BLaER1 treated with 17β-estradiol and CSF1 and Interleukin-3, amounts not matched to agents 10 nM and 100 nM (cell line): Measurements from ENCODE around the gene UROS.

Experiments used
- H3K27ac ChIP-seq, 11 experiments: shearing (Covaris generic); formaldehyde crosslinking; 2 replicates each; pipeline ENCODE4 v1.8.1; 2022
- H3K27me3 ChIP-seq, 11 experiments: shearing (Covaris generic); formaldehyde crosslinking; 2 replicates each; pipeline ENCODE4 v1.8.1; 2022
- H3K36me3 ChIP-seq, 11 experiments: shearing (Covaris generic); formaldehyde crosslinking; 2 replicates each; pipeline ENCODE4 v1.8.1; 2022
- H3K4me1 ChIP-seq, 10 experiments: shearing (Covaris generic); formaldehyde crosslinking; 2 replicates each; pipeline ENCODE4 v1.8.1; 2022
- H3K4me2 ChIP-seq, 11 experiments: shearing (Covaris generic); formaldehyde crosslinking; 2 replicates each; pipeline ENCODE4 v1.8.1; 2022
- H3K4me3 ChIP-seq, 10 experiments: shearing (Covaris generic); formaldehyde crosslinking; 2 replicates each; pipeline ENCODE4 v1.8.1; 2022
- H3K9ac ChIP-seq, 11 experiments: shearing (Covaris generic); formaldehyde crosslinking; 2 replicates each; pipeline ENCODE4 v1.8.1; 2022
- H3K9me3 ChIP-seq, 11 experiments: shearing (Covaris generic); formaldehyde crosslinking; replicated peaks in 1 of 11; 2 replicates each; pipeline ENCODE4 v1.8.1; 2022
- H4K20me1 ChIP-seq, 11 experiments: shearing (Covaris generic); formaldehyde crosslinking; 2 replicates each; pipeline ENCODE4 v1.8.1; 2022
- Cebpa-rat ChIP-seq, 11 experiments: shearing (Covaris generic); IDR thresholded peaks; 2 replicates each; pipeline ENCODE4 v1.8.1; 2022

UROS gene

GRCh38 chr10:125850766-125851731 is 28.0 kb upstream of the UROS start:
- no peak overlapping the region for H3K27ac ChIP-seq
- H3K27me3 ChIP-seq = no peaks in the 10 kb centered on the region
- H3K4me3 ChIP-seq = no peak overlapping the region
- H3K9me3 ChIP-seq = no peaks in the 10 kb centered on the region
- H3K4me1 ChIP-seq = no peaks in the 10 kb centered on the region
- H3K36me3 ChIP-seq = peaks cover 58 to 95% (median 77%) of the 10 kb centered on the region in 11 experiments
- TF ChIP-seq Cebpa-rat (IDR thresholded peaks at IDR 0.05) = no peak
- H4K20me1 ChIP-seq = peaks cover 0 to 3% (median 0%) of the 10 kb centered on the region in 11 experiments; a peak in 1 of 22 replicates
- no peak overlapping the region for H3K4me2 ChIP-seq
- H3K9ac ChIP-seq = no peak overlapping the region

GRCh38 chr10:125849448-125849847 is 26.4 kb upstream of the UROS start:
- Histone ChIP-seq H3K4me1 (peaks cover 0 to 8% (median 3%) of the 10 kb centered on the region in 10 experiments; a peak in 8 of 20 replicates), H3K27ac (no peak overlapping the region), H4K20me1 (peaks cover 0 to 16% (median 0%) of the 10 kb centered on the region in 11 experiments; a peak in 5 of 22 replicates), H3K9ac (no peak overlapping the region), H3K9me3 (no peaks in the 10 kb centered on the region), H3K36me3 (peaks cover 54 to 93% (median 78%) of the 10 kb centered on the region in 11 experiments), H3K4me2 (no peak overlapping the region), H3K27me3 (no peaks in the 10 kb centered on the region), H3K4me3 (no peak overlapping the region)
- TF ChIP-seq Cebpa-rat (IDR thresholded peaks at IDR 0.05) = no peak

DNA sequence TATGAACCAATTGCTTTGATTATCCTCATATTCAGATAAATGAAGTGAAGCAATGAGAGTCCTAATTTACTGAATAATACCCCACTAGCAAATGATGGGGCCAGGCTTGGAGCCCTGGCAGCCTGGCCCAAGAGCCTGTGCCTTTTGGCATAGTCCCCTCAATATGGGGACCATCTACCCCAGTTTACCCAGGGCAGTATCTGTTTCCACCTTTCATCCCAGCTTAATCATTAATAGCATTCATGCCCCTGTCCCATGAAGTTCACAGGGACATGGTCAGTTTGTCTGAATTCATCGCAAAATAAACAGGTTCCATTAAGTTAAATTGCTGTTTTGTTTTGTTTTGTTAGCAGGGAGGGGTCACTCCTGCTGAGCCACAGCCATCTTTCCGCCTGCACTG is 25.8 kb upstream of the UROS start:
- H3K27me3 ChIP-seq = no peaks in the 10 kb centered on the region
- H3K9me3 ChIP-seq = no peaks in the 10 kb centered on the region
- H3K36me3 ChIP-seq = peaks cover 51 to 93% (median 81%) of the 10 kb centered on the region in 11 experiments
- no peak overlapping the region for H3K4me2 ChIP-seq
- H4K20me1 ChIP-seq = peaks cover 0 to 21% (median 0%) of the 10 kb centered on the region in 11 experiments; a peak in 5 of 22 replicates
- H3K4me3 ChIP-seq = no peak overlapping the region
- H3K27ac ChIP-seq = no peak overlapping the region
- no peak for TF ChIP-seq Cebpa-rat (IDR thresholded peaks at IDR 0.05)
- H3K9ac ChIP-seq = no peak overlapping the region
- H3K4me1 ChIP-seq = peaks cover 0 to 14% (median 3%) of the 10 kb centered on the region in 10 experiments; a peak in 8 of 20 replicates

DNA sequence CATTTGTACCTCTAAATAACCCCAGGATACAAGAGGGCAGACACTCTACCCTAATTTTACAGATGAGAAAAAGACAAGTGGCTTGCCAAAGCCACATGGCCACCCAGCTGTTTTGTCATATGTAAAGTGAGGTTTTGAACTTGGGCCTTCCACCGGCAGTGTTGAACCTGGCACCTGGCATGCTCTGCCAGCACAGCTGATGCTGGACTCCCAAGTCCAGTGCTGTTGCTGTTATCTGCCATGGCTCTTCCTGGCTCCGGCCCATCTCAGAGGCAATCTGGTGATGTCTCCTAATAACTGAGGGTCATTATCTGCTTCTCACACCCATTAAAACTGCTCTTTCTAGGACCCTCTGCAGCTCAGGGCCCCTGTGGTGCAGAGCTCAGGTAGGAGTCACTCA is 25.3 kb upstream of the UROS start:
- H3K4me2 ChIP-seq = no peak overlapping the region
- TF ChIP-seq Cebpa-rat (IDR thresholded peaks at IDR 0.05) = no peak
- peaks cover 48 to 93% (median 83%) of the 10 kb centered on the region in 11 experiments for H3K36me3 ChIP-seq

GRCh38 chr10:125846894-125847293 is 23.8 kb upstream of the UROS start:
- H3K4me2 ChIP-seq = no peak overlapping the region
- H3K4me3 ChIP-seq = no peak overlapping the region
- H3K27me3 ChIP-seq = no peaks in the 10 kb centered on the region
- H3K36me3 ChIP-seq = peaks cover 48 to 93% (median 80%) of the 10 kb centered on the region in 11 experiments
- H3K4me1 ChIP-seq = peaks cover 0 to 17% (median 3%) of the 10 kb centered on the region in 10 experiments; a peak in 8 of 20 replicates
- H3K9me3 ChIP-seq = no peaks in the 10 kb centered on the region
- H3K27ac ChIP-seq = no peak overlapping the region
- no peak overlapping the region for H3K9ac ChIP-seq
- peaks cover 0 to 21% (median 4%) of the 10 kb centered on the region in 11 experiments; a peak in 5 of 22 replicates for H4K20me1 ChIP-seq
- TF ChIP-seq Cebpa-rat (IDR thresholded peaks at IDR 0.05) = no peak

More for the DNA sequence above, 25.3 kb upstream of the UROS start:
- no peaks in the 10 kb centered on the region for H3K9me3 ChIP-seq
- no peaks in the 10 kb centered on the region for H3K27me3 ChIP-seq
- peaks cover 0 to 21% (median 3%) of the 10 kb centered on the region in 11 experiments; a peak in 5 of 22 replicates for H4K20me1 ChIP-seq
- H3K4me3 ChIP-seq = no peak overlapping the region
- H3K4me1 ChIP-seq = peaks cover 0 to 17% (median 3%) of the 10 kb centered on the region in 10 experiments; a peak in 8 of 20 replicates
- no peak overlapping the region for H3K9ac ChIP-seq
- H3K27ac ChIP-seq = no peak overlapping the region

- Histone ChIP-seq H3K27me3 (no peaks in the 10 kb centered on the region), H3K9me3 (no peaks in the 10 kb centered on the region), H3K4me1 (peaks cover 0 to 17% (median 3%) of the 10 kb centered on the region in 10 experiments; a peak in 8 of 20 replicates), H3K9ac (no peak overlapping the region), H4K20me1 (peaks cover 0 to 27% (median 7%) of the 10 kb centered on the region in 11 experiments; a peak in 5 of 22 replicates), H3K36me3 (peaks cover 48 to 93% (median 79%) of the 10 kb centered on the region in 11 experiments), H3K4me3 (no peak overlapping the region), H3K27ac (no peak overlapping the region), H3K4me2 (no peak overlapping the region)
- TF ChIP-seq Cebpa-rat (IDR thresholded peaks at IDR 0.05) = no peak
These were observed 22.6 kb upstream of the UROS start for GRCh38 chr10:125845617-125846016.

GRCh38 chr10:125844751-125845221 is 21.7 kb upstream of the UROS start:
- Histone ChIP-seq H3K4me3 (no peak overlapping the region), H3K36me3 (peaks cover 48 to 93% (median 79%) of the 10 kb centered on the region in 11 experiments), H3K4me1 (peaks cover 0 to 17% (median 3%) of the 10 kb centered on the region in 10 experiments; a peak in 8 of 20 replicates), H3K9me3 (no peaks in the 10 kb centered on the region), H3K9ac (no peak overlapping the region), H4K20me1 (peaks cover 0 to 34% (median 12%) of the 10 kb centered on the region in 11 experiments; a peak in 6 of 22 replicates), H3K27ac (no peak overlapping the region), H3K4me2 (peak overlapping the region in 2 of 11 experiments; percentile 2 to 4; a peak in 3 of 22 replicates), H3K27me3 (no peaks in the 10 kb centered on the region)
- no peak for TF ChIP-seq Cebpa-rat (IDR thresholded peaks at IDR 0.05)

DNA sequence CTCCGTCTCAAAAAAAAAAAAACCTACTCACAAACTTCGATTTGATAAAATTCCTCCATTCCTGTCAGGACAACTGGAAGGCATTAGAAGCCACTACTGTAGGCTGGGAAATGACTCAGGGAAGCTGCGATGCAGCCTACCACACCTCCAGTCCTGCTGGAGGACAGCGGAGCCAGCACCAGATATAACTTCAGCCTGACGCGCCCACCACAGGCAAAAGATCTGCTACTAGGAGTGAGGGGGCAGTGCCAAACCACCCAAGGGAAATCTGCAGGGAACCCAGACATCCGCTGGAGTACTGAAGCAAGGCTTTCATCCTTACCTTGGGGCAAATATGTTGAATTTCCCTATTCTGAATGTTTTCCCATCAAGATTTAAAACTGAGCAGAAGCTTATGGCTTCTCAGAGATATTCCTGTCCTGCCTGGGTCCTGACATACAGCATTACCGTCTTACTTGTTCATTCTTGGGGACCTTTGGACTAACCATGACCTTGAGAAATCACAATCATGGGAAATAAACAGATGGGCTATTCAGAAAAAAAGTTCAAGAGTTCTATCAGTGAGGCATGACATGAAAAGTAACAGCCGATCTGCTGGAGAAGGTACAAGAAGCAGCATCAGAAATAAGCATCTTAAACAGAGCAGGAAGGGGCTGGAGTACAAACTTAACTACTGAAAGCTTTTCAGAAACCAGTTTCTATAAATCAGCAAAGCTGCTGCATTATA is 20.7 kb upstream of the UROS start:
- peaks cover 0 to 17% (median 3%) of the 10 kb centered on the region in 10 experiments; a peak in 8 of 20 replicates for H3K4me1 ChIP-seq
- H4K20me1 ChIP-seq = peaks cover 0 to 44% (median 14%) of the 10 kb centered on the region in 11 experiments; a peak in 9 of 22 replicates
- no peak overlapping the region for H3K9ac ChIP-seq
- H3K4me3 ChIP-seq = no peak overlapping the region
- H3K27ac ChIP-seq = no peak overlapping the region
- H3K4me2 ChIP-seq = peak overlapping the region in 1 of 11 experiments; percentile 2; a peak in 1 of 22 replicates
- H3K36me3 ChIP-seq = peaks cover 54 to 93% (median 79%) of the 10 kb centered on the region in 11 experiments
- no peaks in the 10 kb centered on the region for H3K9me3 ChIP-seq
- no peak for TF ChIP-seq Cebpa-rat (IDR thresholded peaks at IDR 0.05)
- H3K27me3 ChIP-seq = no peaks in the 10 kb centered on the region
